HG02840 (cell line): ENCODE data around the gene TYW5.

Experiments used
- ATAC-seq: cut with Tn5 transposase; IDR thresholded peaks from one replicate; pipeline ENCODE4 v1.9.1; 2021; ENCODE audit warnings: mild to moderate bottlenecking, moderate library complexity, moderate number of reproducible peaks; ENCODE audit not compliant: unreplicated experiment, low FRiP score

Gene TYW5, protein sequence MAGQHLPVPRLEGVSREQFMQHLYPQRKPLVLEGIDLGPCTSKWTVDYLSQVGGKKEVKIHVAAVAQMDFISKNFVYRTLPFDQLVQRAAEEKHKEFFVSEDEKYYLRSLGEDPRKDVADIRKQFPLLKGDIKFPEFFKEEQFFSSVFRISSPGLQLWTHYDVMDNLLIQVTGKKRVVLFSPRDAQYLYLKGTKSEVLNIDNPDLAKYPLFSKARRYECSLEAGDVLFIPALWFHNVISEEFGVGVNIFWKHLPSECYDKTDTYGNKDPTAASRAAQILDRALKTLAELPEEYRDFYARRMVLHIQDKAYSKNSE

GRCh38 chr2:199955339-199956061 lies at the start of gene TYW5, which contains the start of gene MAIP1:
TYW5 (minus strand) TSS chr2:199955491; CDS start chr2:199955470, 21 bp downstream.
MAIP1 (plus strand) TSS chr2:199955582; CDS start chr2:199955799, 217 bp downstream.
- peak; percentile 87 for ATAC-seq

DNA sequence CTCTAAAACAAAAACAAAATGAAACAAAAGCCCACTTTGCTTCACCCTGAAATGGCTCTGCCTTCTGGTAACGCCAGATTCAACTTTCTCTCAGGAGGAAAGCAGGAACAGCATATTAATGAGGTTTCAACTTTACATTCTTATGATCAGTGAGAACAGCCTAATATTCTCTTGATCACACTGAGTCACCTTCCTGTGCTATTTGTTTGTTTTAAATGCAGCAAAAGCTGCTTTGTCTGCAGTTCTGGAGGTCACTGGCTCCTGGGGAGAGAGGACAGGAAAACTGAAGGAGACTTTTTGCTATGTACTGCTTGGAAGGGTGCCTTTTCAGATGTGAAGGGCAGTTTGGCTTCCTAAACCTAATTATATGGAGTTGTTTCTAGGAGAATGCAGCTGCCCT lies 48.2 kb upstream of the TYW5 start:
- no peak for ATAC-seq

GRCh38 chr2:200000444-200001163 lies 45.3 kb upstream of the TYW5 start:
- no peak for ATAC-seq

DNA sequence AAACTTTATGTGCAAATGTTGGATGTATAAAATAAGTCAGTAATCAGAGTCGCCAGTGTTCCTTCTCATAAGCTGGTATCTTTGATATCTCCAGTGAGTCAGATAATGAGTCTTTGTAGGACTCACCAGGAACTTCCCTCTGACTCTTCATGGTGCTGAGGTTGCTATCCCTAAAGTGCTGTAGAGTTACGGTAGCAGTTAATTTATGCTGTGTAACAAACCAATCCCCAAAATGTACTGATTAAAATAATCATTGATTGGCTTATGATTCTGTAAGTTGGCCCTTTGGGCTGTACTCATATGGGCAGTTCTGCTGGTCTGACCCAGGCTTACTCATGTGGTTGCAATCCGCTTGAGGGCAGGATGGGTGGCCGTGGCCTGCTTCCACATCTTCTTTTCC lies 43.9 kb upstream of the TYW5 start:
- ATAC-seq, result no peak

- ATAC-seq, result no peak
Measured at GRCh38 chr2:199997296-199997695, 42.0 kb upstream of the TYW5 start.

DNA sequence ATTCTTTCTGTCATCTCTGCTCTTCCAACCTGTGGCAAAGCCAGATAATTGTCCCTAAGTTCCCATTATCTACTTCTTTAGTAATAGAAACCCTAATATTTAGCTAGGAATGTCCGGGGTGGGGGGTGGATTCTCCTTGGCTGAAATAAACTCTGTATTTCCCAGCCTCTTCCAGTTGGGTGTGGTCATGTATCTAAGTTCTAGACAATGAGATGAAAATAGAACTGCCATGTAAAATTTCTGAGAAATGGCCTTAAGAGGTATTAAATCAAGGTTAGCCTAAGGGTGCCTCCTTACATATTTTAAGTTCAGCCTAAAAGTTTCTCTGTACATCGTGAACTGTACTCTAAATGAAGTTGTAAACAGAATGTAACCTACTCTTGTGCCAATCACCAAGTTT lies 39.6 kb upstream of the TYW5 start:
- ATAC-seq, result no peak

- no peak for ATAC-seq
Measured at GRCh38 chr2:199994371-199994770, 39.1 kb upstream of the TYW5 start.

DNA sequence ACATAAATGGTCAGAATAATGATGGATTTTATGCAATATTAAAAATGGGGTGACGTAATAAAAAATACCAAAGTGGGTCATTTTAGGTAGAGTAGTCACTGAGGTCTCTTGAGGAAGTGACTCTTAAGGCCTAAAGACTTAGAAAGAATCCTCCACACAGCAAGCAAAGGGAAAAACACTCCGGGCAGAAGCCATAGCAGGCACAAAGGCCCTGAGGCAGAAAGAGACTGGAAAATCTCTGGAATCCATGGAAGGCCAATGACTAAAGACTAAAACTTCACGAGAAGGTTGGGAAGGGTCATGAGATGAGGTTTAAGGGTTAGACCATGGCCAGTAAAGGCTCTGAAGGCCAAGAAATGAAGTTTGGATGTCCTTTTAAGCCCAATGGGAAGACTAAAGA lies 37.0 kb upstream of the TYW5 start:
- no peak for ATAC-seq

- no peak for ATAC-seq
Measured at GRCh38 chr2:199991691-199992090, 36.4 kb upstream of the TYW5 start.

DNA sequence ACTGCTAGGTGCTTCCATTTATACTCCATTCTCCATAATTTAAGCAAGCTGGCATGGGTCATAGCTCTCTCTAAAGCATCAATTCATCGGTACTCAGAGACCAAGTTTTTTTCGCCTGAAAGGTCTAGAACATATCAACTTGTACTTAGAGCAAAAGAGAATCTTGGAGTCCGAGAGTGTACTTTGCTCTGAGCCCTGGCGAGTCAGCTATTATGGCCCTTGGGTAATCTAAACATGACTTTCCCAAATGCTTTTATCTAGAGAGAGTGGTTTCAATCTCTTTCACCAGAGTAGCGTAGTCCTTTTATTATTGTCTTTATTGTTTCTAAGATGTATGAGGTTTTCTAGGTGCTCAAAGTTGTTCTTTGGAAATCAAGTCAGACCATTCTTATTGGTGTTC lies 34.5 kb upstream of the TYW5 start:
- no peak for ATAC-seq

GRCh38 chr2:199988151-199988550 lies 32.9 kb upstream of the TYW5 start:
- ATAC-seq, result no peak

DNA sequence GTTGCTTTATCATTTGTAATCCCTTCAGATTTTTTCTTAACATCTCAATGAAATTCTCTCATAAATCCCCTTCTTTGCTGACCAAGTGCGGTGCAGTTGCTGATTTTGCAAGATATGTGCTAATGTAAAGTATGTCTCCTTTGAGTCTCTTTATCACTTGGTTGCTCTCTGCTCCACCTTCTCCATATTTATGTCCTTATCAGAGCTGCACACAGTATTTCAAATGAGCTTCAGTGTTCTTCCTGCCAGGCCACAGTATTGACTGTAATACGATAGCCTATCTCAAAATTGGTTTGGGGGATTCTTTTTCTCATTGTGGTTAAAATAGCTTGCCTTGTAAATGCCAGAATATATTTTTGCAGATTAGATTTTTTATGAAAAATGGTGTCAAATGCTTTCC lies 32.3 kb upstream of the TYW5 start:
- no peak for ATAC-seq

GRCh38 chr2:199985625-199986207 lies 30.4 kb upstream of the TYW5 start:
- ATAC-seq, result no peak

DNA sequence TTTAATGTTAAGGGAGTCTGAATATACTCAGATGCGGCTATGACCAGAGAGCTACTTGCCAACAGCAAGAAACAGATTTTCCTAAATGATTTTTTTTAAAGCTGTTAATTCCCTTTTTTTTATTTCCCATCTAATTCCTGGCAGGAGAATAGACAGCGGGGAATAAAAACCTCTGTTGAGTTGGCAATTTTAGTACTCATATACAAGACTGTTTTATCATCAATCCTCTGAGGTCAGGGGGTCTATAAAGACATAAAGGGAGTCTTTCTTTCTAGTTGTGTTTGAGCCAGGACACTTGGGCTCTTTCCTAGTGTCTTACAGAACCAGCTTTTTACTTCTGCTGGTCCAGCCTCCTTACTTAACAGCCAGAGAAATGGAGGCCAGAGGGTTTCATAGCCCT lies 29.5 kb upstream of the TYW5 start:
- ATAC-seq, result no peak

DNA sequence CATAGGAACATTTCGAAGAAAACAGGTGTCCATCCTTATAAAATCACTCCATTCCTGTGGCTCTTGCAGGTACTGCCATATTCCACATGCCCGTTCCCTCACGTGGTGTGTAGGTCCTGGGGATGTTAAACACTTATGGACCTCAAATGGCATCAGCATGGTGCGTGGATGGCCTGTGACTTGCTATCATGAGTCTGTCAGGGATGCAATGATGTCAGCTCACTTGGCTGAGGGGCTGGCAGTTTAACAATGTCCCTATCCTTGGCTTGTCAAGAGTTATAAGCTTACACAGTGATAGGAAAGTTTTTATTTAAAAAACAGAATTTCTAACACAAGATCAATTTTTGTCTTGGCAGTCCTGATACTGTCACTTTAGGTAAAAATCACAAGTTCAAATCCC lies 28.9 kb upstream of the TYW5 start:
- no peak for ATAC-seq

DNA sequence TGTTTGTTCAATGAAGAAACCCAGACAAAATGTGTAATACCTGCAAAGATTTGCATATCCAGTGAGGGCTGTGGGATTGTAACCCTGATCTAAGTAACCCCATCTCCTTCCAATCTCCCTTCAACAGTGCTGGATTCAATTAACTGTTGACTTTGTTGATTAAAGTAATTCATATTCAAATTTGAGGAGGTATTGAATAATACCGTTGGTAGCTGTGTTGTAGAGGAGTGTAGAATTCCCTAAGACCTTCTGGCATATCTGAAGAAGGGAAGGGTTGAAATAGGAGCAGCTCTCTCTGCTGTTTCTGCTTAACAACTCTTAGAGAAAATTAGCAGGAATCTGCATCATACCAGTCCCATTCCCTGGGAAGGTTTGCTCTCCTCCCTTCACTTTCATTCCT lies 28.2 kb upstream of the TYW5 start:
- ATAC-seq, result no peak

DNA sequence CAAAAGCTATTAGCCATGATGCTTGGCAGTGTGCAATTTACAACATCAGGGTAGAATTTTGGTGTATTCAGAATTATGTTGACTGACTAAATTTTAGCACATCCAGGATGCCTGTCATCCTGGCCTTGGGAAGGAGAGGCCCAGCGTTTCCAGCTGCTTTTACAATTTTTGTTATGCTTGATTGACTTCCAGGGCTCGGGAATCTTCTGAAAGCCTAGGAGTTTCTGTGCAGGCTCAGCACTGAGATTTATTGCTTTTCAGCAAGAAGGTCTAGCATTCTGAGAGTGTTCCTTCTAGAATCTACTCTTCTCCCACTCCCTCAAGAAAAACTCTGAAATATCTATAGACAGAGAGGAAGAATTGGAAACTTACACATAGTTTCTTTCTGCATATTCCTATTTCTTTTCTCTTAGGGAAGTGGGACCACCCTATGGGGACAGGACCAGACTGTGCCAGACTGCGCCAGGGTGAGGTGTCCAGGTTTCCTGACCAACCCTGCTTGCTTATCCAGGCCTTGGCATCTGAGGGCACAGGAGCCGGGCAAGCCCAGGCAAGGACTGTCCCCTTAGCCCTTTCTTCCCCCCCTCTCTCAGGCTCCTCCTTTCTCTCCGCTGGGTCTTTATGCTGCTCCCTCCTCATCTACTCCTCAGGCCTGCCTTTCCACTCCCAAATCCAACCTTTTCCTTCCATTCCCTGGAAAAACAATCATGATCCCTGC lies 27.0 kb upstream of the TYW5 start:
- no peak for ATAC-seq

GRCh38 chr2:199979832-199980628 lies 24.7 kb upstream of the TYW5 start:
- no peak for ATAC-seq

DNA sequence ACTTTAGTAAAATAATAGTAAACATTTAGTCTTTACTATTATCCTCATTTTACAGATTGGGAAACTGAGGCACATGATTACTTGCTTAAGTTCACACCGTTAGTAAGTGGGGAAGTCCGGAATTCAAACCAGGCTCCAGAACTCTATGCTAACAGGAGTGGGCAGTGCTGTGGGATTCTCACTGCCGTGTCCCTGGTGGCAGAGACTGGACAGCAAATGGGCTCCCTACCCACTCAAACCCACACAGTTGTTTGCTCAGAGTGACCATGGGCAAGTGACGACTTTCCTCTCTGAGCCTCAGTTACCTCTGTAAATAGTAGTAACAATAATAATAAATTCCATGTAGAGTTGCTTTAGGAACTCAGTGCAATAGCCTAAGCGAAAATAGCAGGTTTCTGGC lies 24.1 kb upstream of the TYW5 start:
- ATAC-seq, result no peak

- peak; percentile 67 for ATAC-seq
Measured at GRCh38 chr2:199977984-199978415, 22.7 kb upstream of the TYW5 start.
